H1 (cell line): Measurements from ENCODE around the gene CLDN3. TPM values are rescaled to one million over a fixed set of nuclear protein-coding genes. Genes with fewer than 3 reads are reported as not detected.

ENCODE experiments used
- CTCF ChIA-PET: fragments of 300-600 bp; sonication (Branson Sonifier 250); formaldehyde crosslinking; loops from one replicate; lab custom pipeline; 2021; ENCODE audit not compliant: partially characterized antibody; lab: Charles Lee
- POLR2A ChIA-PET: fragments of 300-600 bp; sonication (Branson Sonifier 250); formaldehyde crosslinking; loops from one replicate; lab custom pipeline; 2021; ENCODE audit warnings: inconsistent platforms; ENCODE audit not compliant: partially characterized antibody; lab: Charles Lee
- DNase-seq, 2 experiments: peaks; one replicate each; pipeline versions ENCODE4 v3.0.0 to v3.0.0-alpha.2; 2010 to 2022; ENCODE audit warnings: low spot score in 2 of 2, low read depth in 1 of 2, mixed read lengths in 1 of 2
- FAIRE-seq: peaks from 2 replicates; lab custom pipeline; 2011; peaks lifted over from hg19 to GRCh38; lab: Jason Lieb, UNC
- H2AFZ ChIP-seq: 2 replicates; pipeline ENCODE4 v1.8.1; 2012; ENCODE audit warnings: low read length, inconsistent platforms
- H2AK5ac ChIP-seq: 2 replicates; pipeline ENCODE4 v1.6.1; 2013; ENCODE audit warnings: low read depth, low read length
- H2BK120ac ChIP-seq: replicated peaks from 2 replicates; pipeline ENCODE3; 2013; ENCODE audit warnings: low read depth, low read length, inconsistent platforms
- H2BK12ac ChIP-seq: 2 replicates; pipeline ENCODE4 v1.6.1; 2013; ENCODE audit warnings: low read depth, low read length
- H2BK15ac ChIP-seq: 2 replicates; pipeline ENCODE4 v1.6.1; 2013; ENCODE audit warnings: low read length
- H2BK20ac ChIP-seq: 2 replicates; pipeline ENCODE4 v1.6.1; 2013; ENCODE audit warnings: low read length
- H2BK5ac ChIP-seq: 2 replicates; pipeline ENCODE4 v1.6.1; 2013; ENCODE audit warnings: low read depth, low read length
- H3K14ac ChIP-seq: 2 replicates; pipeline ENCODE4 v1.6.1; 2013; ENCODE audit warnings: inconsistent platforms; ENCODE audit not compliant: insufficient read length
- H3K18ac ChIP-seq: 2 replicates; pipeline ENCODE4 v1.6.1; 2013; ENCODE audit warnings: low read length; ENCODE audit errors: extremely low read depth
- H3K23ac ChIP-seq: 2 replicates; pipeline ENCODE4 v1.6.1; 2013; ENCODE audit warnings: inconsistent platforms; ENCODE audit not compliant: insufficient read length
- H3K23me2 ChIP-seq: 2 replicates; pipeline ENCODE4 v1.6.1; 2013; ENCODE audit warnings: low read depth, low read length
- H3K27ac ChIP-seq: 2 replicates; pipeline ENCODE4 v1.6.1; 2011; ENCODE audit warnings: low read depth, low read length, inconsistent platforms
- H3K27me3 ChIP-seq, 4 experiments: replicated peaks in 1 of 4; 1 replicate in 1 of 4; 2 replicates in 3 of 4; pipeline versions ENCODE4 v1.6.1 to v1.8.1; 2011 to 2013; ENCODE audit warnings: low read length in 3 of 4, mild to moderate bottlenecking in 3 of 4, inconsistent platforms in 2 of 4, mixed read lengths in 2 of 4, moderate library complexity in 1 of 4; ENCODE audit not compliant: control insufficient read depth in 3 of 4, insufficient read depth in 3 of 4; ENCODE audit errors: extremely low read depth in 1 of 4
- H3K36me3 ChIP-seq, 4 experiments: 2 replicates each; pipeline versions ENCODE4 v1.6.1 to v1.8.1; 2011 to 2013; ENCODE audit warnings: mild to moderate bottlenecking in 4 of 4, low read length in 3 of 4, moderate library complexity in 2 of 4, control low read depth in 1 of 4, inconsistent platforms in 1 of 4; ENCODE audit not compliant: insufficient read depth in 4 of 4, control insufficient read depth in 2 of 4
- H3K4ac ChIP-seq: replicated peaks from 2 replicates; pipeline ENCODE3; 2013; ENCODE audit warnings: low read length, low read depth, mixed read lengths, inconsistent platforms; ENCODE audit not compliant: insufficient read length
- H3K4me1 ChIP-seq, 4 experiments: replicated peaks in 1 of 4; 1 replicate in 1 of 4; 2 replicates in 3 of 4; pipeline versions ENCODE4 v1.6.1 to v1.8.1; 2011 to 2013; ENCODE audit warnings: low read length in 3 of 4, inconsistent platforms in 2 of 4, mixed read lengths in 1 of 4; ENCODE audit not compliant: insufficient read depth in 4 of 4, control insufficient read depth in 3 of 4
- H3K4me2 ChIP-seq, 2 experiments: 2 replicates each; pipeline versions ENCODE4 v1.6.1 to v1.8.1; 2011 to 2013; ENCODE audit warnings: low read depth in 2 of 2, low read length in 2 of 2, control low read depth in 1 of 2, inconsistent platforms in 1 of 2, mild to moderate bottlenecking in 1 of 2; ENCODE audit not compliant: insufficient read depth in 1 of 2
- H3K4me3 ChIP-seq, 4 experiments: fragments of 200-600, 300-600 bp in 1 of 4; sonication (generic), shearing (Covaris generic), sonication (Bioruptor Twin) in 1 of 4; 2 replicates each; pipeline versions ENCODE4 v1.5.1 to v1.8.1; 2011 to 2016; ENCODE audit warnings: low read length in 4 of 4, low read depth in 3 of 4, control low read depth in 2 of 4, inconsistent platforms in 2 of 4, mild to moderate bottlenecking in 2 of 4, mixed read lengths in 1 of 4, moderate library complexity in 1 of 4; ENCODE audit not compliant: insufficient read depth in 2 of 4; ENCODE audit errors: extremely low read depth in 1 of 4
- H3K56ac ChIP-seq: replicated peaks from 2 replicates; pipeline ENCODE3; 2013; ENCODE audit warnings: low read depth, mild to moderate bottlenecking, mixed read lengths, low read length, inconsistent platforms; ENCODE audit not compliant: insufficient read length
- H3K79me1 ChIP-seq: 2 replicates; pipeline ENCODE4 v1.6.1; 2013; ENCODE audit warnings: low read depth, low read length, control low read depth
- H3K79me2 ChIP-seq, 2 experiments: 2 replicates each; pipeline versions ENCODE4 v1.6.1 to v1.8.1; 2012 to 2013; ENCODE audit warnings: low read length in 2 of 2, mild to moderate bottlenecking in 2 of 2, inconsistent platforms in 1 of 2; ENCODE audit not compliant: insufficient read depth in 2 of 2, control insufficient read depth in 1 of 2
- H3K9ac ChIP-seq, 4 experiments: replicated peaks in 1 of 4; 1 replicate in 1 of 4; 2 replicates in 3 of 4; pipeline versions ENCODE4 v1.6.1 to v1.8.1; 2011 to 2013; ENCODE audit warnings: low read depth in 3 of 4, low read length in 3 of 4, control low read depth in 2 of 4, mild to moderate bottlenecking in 2 of 4, moderate library complexity in 2 of 4, inconsistent platforms in 1 of 4; ENCODE audit errors: extremely low read depth in 1 of 4
- H3K9me3 ChIP-seq, 2 experiments: 2 replicates each; pipeline versions ENCODE4 v1.6.1 to v1.8.1; 2012 to 2013; ENCODE audit warnings: mild to moderate bottlenecking in 2 of 2, moderate library complexity in 2 of 2, control low read depth in 1 of 2, inconsistent platforms in 1 of 2, low read depth in 1 of 2, low read length in 1 of 2, mixed read lengths in 1 of 2; ENCODE audit not compliant: insufficient read depth in 2 of 2
- H4K20me1 ChIP-seq, 2 experiments: replicated peaks in 1 of 2; 2 replicates each; pipeline versions ENCODE3 to v1.8.1; 2011 to 2013; ENCODE audit warnings: inconsistent platforms in 2 of 2, low read length in 2 of 2, mild to moderate bottlenecking in 1 of 2; ENCODE audit not compliant: insufficient read depth in 2 of 2, control insufficient read depth in 1 of 2
- H4K5ac ChIP-seq: 2 replicates; pipeline ENCODE4 v1.6.1; 2013; ENCODE audit warnings: low read length, low read depth, mixed read lengths, inconsistent platforms; ENCODE audit not compliant: insufficient read length
- H4K8ac ChIP-seq: 2 replicates; pipeline ENCODE4 v1.8.0; 2013; ENCODE audit warnings: mild to moderate bottlenecking, moderate library complexity, low read length, inconsistent platforms; ENCODE audit not compliant: insufficient read depth; ENCODE audit errors: extremely low read depth
- H4K91ac ChIP-seq: replicated peaks from 2 replicates; pipeline ENCODE3; 2013; ENCODE audit warnings: low read length, mixed read lengths, inconsistent platforms; ENCODE audit not compliant: insufficient read length
- ASH2L ChIP-seq: fragments of 200-600, 300-600 bp; sonication (generic); IDR thresholded peaks from one replicate; pipeline ENCODE4 v1.7.1; 2017; ENCODE audit warnings: low read length
- BACH1 ChIP-seq: IDR thresholded peaks from 2 replicates; pipeline ENCODE4 v1.6.1; 2012; ENCODE audit warnings: low read length, improper control_type of control experiment
- CHD1 ChIP-seq: IDR thresholded peaks from 2 replicates; pipeline ENCODE4 v1.6.1; 2012; ENCODE audit warnings: low read depth, low read length, improper control_type of control experiment
- CREB1 ChIP-seq: IDR thresholded peaks from 2 replicates; pipeline ENCODE4 v1.6.1; 2012; ENCODE audit warnings: inconsistent platforms
- FOSL1 ChIP-seq: IDR thresholded peaks from 2 replicates; pipeline ENCODE4 v1.6.1; 2011; ENCODE audit warnings: mild to moderate bottlenecking, low read depth, low read length, moderate library complexity; ENCODE audit not compliant: insufficient read depth
- KDM1A ChIP-seq: fragments of 200-600, 300-600 bp; sonication (generic); IDR thresholded peaks from 2 replicates; pipeline ENCODE4 v1.7.1; 2016; ENCODE audit warnings: mild to moderate bottlenecking, low read length, borderline replicate concordance
- KDM5A ChIP-seq: fragments of 200-600 bp; IDR thresholded peaks from 2 replicates; pipeline ENCODE4 v1.7.1; 2012; ENCODE audit warnings: mild to moderate bottlenecking, low read length, inconsistent platforms, mixed read lengths
- MAFK ChIP-seq: IDR thresholded peaks from 2 replicates; pipeline ENCODE4 v1.6.1; 2012; ENCODE audit warnings: low read depth, mild to moderate bottlenecking, improper control_type of control experiment, low read length
- POLR2A ChIP-seq, 2 experiments: IDR thresholded peaks; 1 replicate in 1 of 2; 2 replicates in 1 of 2; pipeline ENCODE4 v1.6.1; 2011; ENCODE audit warnings: low read depth in 2 of 2, low read length in 2 of 2, mild to moderate bottlenecking in 2 of 2; ENCODE audit errors: control extremely low read depth in 1 of 2
- SP1 ChIP-seq: IDR thresholded peaks from 2 replicates; pipeline ENCODE4 v1.6.1; 2011; ENCODE audit warnings: low read depth, low read length
- SP2 ChIP-seq: IDR thresholded peaks from 2 replicates; pipeline ENCODE4 v1.6.1; 2012; ENCODE audit warnings: mild to moderate bottlenecking, low read length, inconsistent platforms
- SP4 ChIP-seq: IDR thresholded peaks from 2 replicates; pipeline ENCODE4 v1.6.1; 2012; ENCODE audit warnings: low read length, inconsistent platforms
- SRF ChIP-seq: IDR thresholded peaks from 2 replicates; pipeline ENCODE4 v1.6.1; 2011; ENCODE audit warnings: mild to moderate bottlenecking, low read depth, low read length, moderate library complexity
- TBP ChIP-seq: IDR thresholded peaks from 2 replicates; pipeline ENCODE4 v1.6.1; 2011; ENCODE audit warnings: low read depth, low read length, improper control_type of control experiment
- TEAD4 ChIP-seq: IDR thresholded peaks from 2 replicates; pipeline ENCODE4 v1.6.1; 2012; ENCODE audit warnings: low read depth, low read length, inconsistent platforms, mixed read lengths
- WGBS, 2 experiments: shearing (Covaris generic) in 1 of 2; methylation state at CpG; one replicate each; pipeline versions ENCODE4 v1.1.6 to v1.1.7; 2013 to 2015; ENCODE audit warnings: low lambda C conversion rate in 2 of 2, mixed read lengths in 2 of 2, inconsistent platforms in 1 of 2, low coverage in 1 of 2, missing lambda C conversion rate in 1 of 2; ENCODE audit not compliant: insufficient replicate concordance in 2 of 2, insufficient coverage in 1 of 2, insufficient read length in 1 of 2; ENCODE audit errors: extremely low coverage in 1 of 2, missing lambda C conversion rate in 1 of 2; 5-methylcytosine and 5-hydroxymethylcytosine counted together
- polyA plus RNA-seq, 7 experiments: library from polyadenylated mRNA; depleted of rRNA in 3 of 7; stranded (reverse) in 5 of 7; unstranded in 2 of 7; fragments of >200 nt in 5 of 7; fragments of 200-250 nt in 2 of 7; gene quantifications; 1 replicate in 5 of 7; 2 replicates in 1 of 7; 4 replicates in 1 of 7; pipeline versions ENCODE4 v1.2.1 to v1.2.3, GENCODE V29; 2011 to 2013; ENCODE audit warnings: missing spikeins in 2 of 7, mixed read lengths in 2 of 7
- total RNA-seq: library from RNA; stranded (reverse); fragmentation: NEBNext Ultra II Directional; extraction: Animal tissue kit (Norgen Biotek cat#: 25700); gene quantifications from 2 replicates; pipeline ENCODE4 v1.2.1, GENCODE V29; 2021
- TF ChIP-seq, protein P1 (sequence below): IDR thresholded peaks from 2 replicates; pipeline ENCODE4 v1.6.1; 2012; ENCODE audit warnings: inconsistent platforms

CLDN3 gene
- total and polyA plus RNA-seq, 2 of the 8 experiments (the other 6 are each of a cell fraction or from before 2014, with no cell fraction given) = 19.1 to 65.2 TPM

- Histone ChIP-seq H2AFZ (no peak overlapping the region), H3K27ac (no peak overlapping the region), H3K18ac (no peak overlapping the region), H2BK5ac (no peak overlapping the region), H3K9ac (no peak overlapping the region; a peak in 2 of 7 replicates), H3K79me1 (no peaks in the 10 kb centered on the region), H3K23me2 (peaks cover 18% of the 10 kb centered on the region), H3K4me1 (peaks cover 3 to 39% (median 25%) of the 10 kb centered on the region in 4 experiments), H4K91ac (no peak overlapping the region), H2BK120ac (no peak overlapping the region), H3K14ac (no peak overlapping the region), H2BK12ac (peak overlapping the region; percentile 90; the same call in 1 of the 2 replicates), H3K27me3 (peaks cover 0 to 2% (median 0%) of the 10 kb centered on the region in 4 experiments; a peak in 2 of 7 replicates), H4K5ac (no peak overlapping the region), H3K36me3 (peaks cover 4 to 13% (median 8%) of the 10 kb centered on the region in 4 experiments; a peak in 5 of 8 replicates), H3K23ac (no peak overlapping the region), H4K8ac (no peak overlapping the region), H3K79me2 (peaks cover 0 to 8% of the 10 kb centered on the region in 2 experiments; a peak in 1 of 4 replicates), H3K4me3 (no peak overlapping the region), H3K4me2 (peak overlapping the region in 1 of 2 experiments; percentile 25; a peak in 3 of 4 replicates), H3K4ac (no peak overlapping the region), H4K20me1 (peaks cover 8 to 14% of the 10 kb centered on the region in 2 experiments), H2BK15ac (no peak overlapping the region), H3K9me3 (no peaks in the 10 kb centered on the region), H2BK20ac (no peak overlapping the region), H3K56ac (no peak overlapping the region), H2AK5ac (peak overlapping the region; percentile 16; the same call in 1 of the 2 replicates)
- WGBS, 2 experiments = 73% methylated on average over 5 of the region's 5 CpGs; no CpG with 5 or more reads in 1 of the 2 experiments
- TF ChIP-seq, protein P1, sequence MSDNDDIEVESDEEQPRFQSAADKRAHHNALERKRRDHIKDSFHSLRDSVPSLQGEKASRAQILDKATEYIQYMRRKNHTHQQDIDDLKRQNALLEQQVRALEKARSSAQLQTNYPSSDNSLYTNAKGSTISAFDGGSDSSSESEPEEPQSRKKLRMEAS = no peak
- no peak for TF ChIP-seq FOSL1
- no peak for TF ChIP-seq SP4
- no peak for TF ChIP-seq KDM5A
- no peak for TF ChIP-seq MAFK
- TF ChIP-seq SRF = peak; percentile 30; the same call in 1 of the 2 replicates
- TF ChIP-seq TBP = no peak
- no peak for TF ChIP-seq BACH1
- 0 out of 2 replicates have a peak, but pooled peaks have one; percentile 32 for TF ChIP-seq CREB1
- TF ChIP-seq CHD1 = no peak
- TF ChIP-seq TEAD4 = no peak
- no peak for TF ChIP-seq SP2
- TF ChIP-seq KDM1A = no peak
- TF ChIP-seq POLR2A (IDR thresholded peaks at IDR 0.05; ENCODE audit: control extremely low read depth in 1 of 2, low read depth in 2 of 2, low read length in 2 of 2) = peak in 1 of 2 experiments; percentile 26; a peak in 1 of 3 replicates
- peak; percentile 28 for TF ChIP-seq ASH2L
- TF ChIP-seq SP1 = no peak
- no peak for DNase-seq
- ChIA-PET POLR2A (interaction anchor here (0.5 to 9.6 kb wide), 14 partner anchors 13 to 125 kb away, joined by 3 to 82 read pairs (median 4); partner anchors contain the start of genes CLDN3, CLDN4 and METTL27), CTCF (interaction anchor here (0.6 to 11.1 kb wide), 14 partner anchors 8 to 257 kb away, joined by 3 to 87 read pairs (median 4); no protein-coding TSS in a partner anchor)
- no peak for FAIRE-seq
These were observed 29.3 kb downstream of the CLDN3 start for GRCh38 chr7:73740771-73741170.
